GM12864 (cell line): ENCODE data around the gene C19orf44.

Experiments
- DNase-seq: peaks from one replicate; pipeline ENCODE4 v3.0.0-alpha.2; 2011; ENCODE audit warnings: low read depth
- H3K4me3 ChIP-seq: 2 replicates; pipeline ENCODE4 v1.5.1; 2011; ENCODE audit warnings: mild to moderate bottlenecking, low read depth, low read length, control low read depth
- CTCF ChIP-seq: IDR thresholded peaks from 2 replicates; pipeline ENCODE4 v1.5.1; 2011; ENCODE audit warnings: low read depth, mild to moderate bottlenecking, moderate library complexity, low read length, control low read depth, inconsistent platforms; ENCODE audit errors: missing control alignments

The C19orf44 gene

GRCh38 chr19:16559780-16560276 lies 63.6 kb downstream of the C19orf44 start:
- no peak overlapping the region for H3K4me3 ChIP-seq
- no peak for DNase-seq
- TF ChIP-seq CTCF: no peak

GRCh38 chr19:16561382-16561781 lies 65.2 kb downstream of the C19orf44 start:
- no peak for DNase-seq
- TF ChIP-seq CTCF: no peak
- no peak overlapping the region for H3K4me3 ChIP-seq

GRCh38 chr19:16562608-16563025 lies 66.4 kb downstream of the C19orf44 start:
- no peak for DNase-seq
- H3K4me3 ChIP-seq: no peak overlapping the region
- no peak for TF ChIP-seq CTCF

GRCh38 chr19:16564842-16565241 lies 68.6 kb downstream of the C19orf44 start:
- no peak overlapping the region for H3K4me3 ChIP-seq
- no peak for TF ChIP-seq CTCF
- no peak for DNase-seq

- H3K4me3 ChIP-seq: no peak overlapping the region
- no peak for TF ChIP-seq CTCF
- no peak for DNase-seq
Measured at GRCh38 chr19:16566161-16566560, 70.0 kb downstream of the C19orf44 start.

GRCh38 chr19:16566702-16567101 lies 70.5 kb downstream of the C19orf44 start:
- no peak for TF ChIP-seq CTCF
- no peak for DNase-seq
- no peak overlapping the region for H3K4me3 ChIP-seq

- no peak for DNase-seq
- no peak for TF ChIP-seq CTCF
- no peak overlapping the region for H3K4me3 ChIP-seq
Measured at GRCh38 chr19:16569609-16570320, 73.6 kb downstream of the C19orf44 start.
